NOMO-1 treated with dmso at 0.1 percent for 144 hours (cell line): ENCODE data around the gene TRIP6.
A peak's percentile ranks its signal among the peaks of the same experiment; 100 is the strongest.
"Not testable (repeated sequence)": the region's sequence is repeated elsewhere in the genome, so short reads cannot be mapped to it uniquely, and the experiment has no call there.

ENCODE experiments used
- DNase-seq: peaks from one replicate; lab custom pipeline; 2025; ENCODE audit not compliant: unreplicated experiment; lab: John Stamatoyannopoulos, UW

The TRIP6 gene

GRCh38 chr7:100837099-100837836 is 29.9 kb upstream of the TRIP6 start:
- peak; percentile 93 for DNase-seq

- DNase-seq = no peak
Measured at GRCh38 chr7:100839361-100839760, 27.8 kb upstream of the TRIP6 start.

DNA sequence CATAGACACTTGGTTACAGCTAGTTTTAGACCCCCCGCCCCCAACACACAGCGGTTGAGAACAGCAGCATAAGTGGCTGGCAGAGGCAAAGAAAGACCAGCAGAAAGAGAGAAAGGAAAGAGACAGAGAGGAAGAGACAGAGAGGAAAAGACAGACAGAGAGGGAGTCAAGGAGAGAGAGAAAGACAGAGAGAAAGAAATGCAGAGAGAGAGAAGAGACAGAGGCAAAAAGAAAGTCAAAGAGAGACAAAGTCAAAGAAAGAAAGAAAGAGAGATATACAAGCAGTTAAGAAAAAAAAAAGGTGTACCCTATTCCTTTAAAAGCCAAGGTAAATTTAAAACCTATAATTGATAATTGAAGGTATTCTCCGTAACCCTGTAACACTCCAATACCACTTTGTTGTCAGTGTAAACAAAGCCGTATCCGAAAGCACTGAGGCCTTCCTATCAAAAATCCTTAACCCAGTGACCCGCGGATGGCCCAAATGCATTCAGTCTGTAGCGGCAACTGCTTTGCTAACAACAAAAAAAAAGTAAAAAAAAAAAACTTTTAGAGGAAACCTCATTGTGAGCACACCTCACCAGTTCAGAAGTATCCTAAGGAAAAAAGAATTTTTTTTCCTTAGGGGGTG is 26.6 kb upstream of the TRIP6 start:
- DNase-seq = no peak

GRCh38 chr7:100847360-100847759 is 19.8 kb upstream of the TRIP6 start:
- no peak for DNase-seq

DNA sequence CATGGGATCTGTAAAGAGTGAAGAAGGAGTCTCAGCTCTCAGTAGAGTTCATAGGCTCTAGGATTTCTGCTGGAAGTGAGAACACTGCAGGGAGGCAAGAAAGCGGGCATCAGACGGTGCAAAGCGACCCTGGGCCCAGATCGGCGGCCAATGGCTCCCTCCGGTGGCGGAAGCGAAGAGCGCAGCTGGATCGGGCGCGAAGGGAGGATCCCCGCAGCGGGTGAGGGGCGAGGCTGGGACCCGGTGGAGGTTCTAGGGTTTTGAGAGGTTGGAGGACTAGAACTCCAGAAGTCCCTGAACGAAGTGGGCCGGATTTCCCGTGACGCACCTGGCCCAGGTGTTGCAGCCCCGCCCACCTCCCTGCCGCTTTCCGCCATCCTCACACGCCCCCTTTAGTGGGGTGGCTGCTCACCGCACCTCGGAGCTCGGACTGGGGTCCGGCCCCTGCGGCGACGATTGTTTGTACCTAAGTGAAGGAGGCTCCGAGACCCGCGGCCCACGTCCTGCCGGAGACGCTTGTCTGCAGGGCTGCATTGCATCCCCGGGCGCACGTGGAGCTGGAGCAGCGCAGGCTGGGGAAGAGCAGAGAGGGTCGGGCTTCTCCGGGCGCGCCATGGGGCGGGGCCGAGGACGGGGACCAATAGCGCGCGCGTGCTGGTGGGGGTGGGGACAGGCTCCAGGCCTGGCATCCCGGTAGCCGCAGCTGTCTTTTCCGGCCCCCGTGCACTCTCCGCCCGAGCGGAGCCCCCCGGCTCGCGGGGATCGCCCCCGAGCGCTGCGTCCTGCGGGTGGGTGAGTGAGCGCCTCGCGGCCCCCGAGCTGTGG is 14.9 kb upstream of the TRIP6 start, which contains the start of gene SLC12A9:
Gene SLC12A9, plus strand, starts transcription at position 666 of the 825 bp plus-strand sequence. CDS start 1,485 bp downstream, outside the sequence.
- DNase-seq = peak; percentile 95

GRCh38 chr7:100854146-100854895 is 12.9 kb upstream of the TRIP6 start:
- no peak for DNase-seq

DNA sequence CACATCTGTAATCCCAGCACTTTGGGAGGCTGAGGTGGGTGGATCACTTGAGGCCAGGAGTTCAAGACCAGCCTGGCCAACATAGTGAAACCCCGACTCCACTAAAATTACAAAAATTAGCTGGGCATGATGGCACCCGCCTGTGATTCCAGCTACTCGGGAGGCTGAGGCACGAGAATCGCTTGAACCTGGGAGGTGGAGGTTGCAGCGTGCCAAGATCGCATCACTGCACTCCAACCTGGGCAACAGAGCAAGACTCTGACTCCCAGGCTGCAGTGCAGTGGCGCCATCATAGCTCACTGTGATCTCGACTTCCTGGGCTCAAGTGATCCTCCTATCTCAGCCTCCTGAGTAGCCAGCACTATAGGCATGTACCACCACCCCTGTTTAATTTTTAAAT is 12.3 kb upstream of the TRIP6 start:
- not testable (repeated sequence) for DNase-seq

GRCh38 chr7:100855515-100855914 is 11.7 kb upstream of the TRIP6 start:
- DNase-seq = no peak

GRCh38 chr7:100856871-100857282 is 10.3 kb upstream of the TRIP6 start:
- DNase-seq = no peak

GRCh38 chr7:100859856-100860255 is 7.3 kb upstream of the TRIP6 start:
- DNase-seq = no peak

GRCh38 chr7:100860702-100861615 is 6.2 kb upstream of the TRIP6 start:
- no peak for DNase-seq

- DNase-seq = no peak
Measured at GRCh38 chr7:100861616-100861985, 5.6 kb upstream of the TRIP6 start.

- no peak for DNase-seq
Measured at GRCh38 chr7:100863406-100863950, 3.7 kb upstream of the TRIP6 start.

DNA sequence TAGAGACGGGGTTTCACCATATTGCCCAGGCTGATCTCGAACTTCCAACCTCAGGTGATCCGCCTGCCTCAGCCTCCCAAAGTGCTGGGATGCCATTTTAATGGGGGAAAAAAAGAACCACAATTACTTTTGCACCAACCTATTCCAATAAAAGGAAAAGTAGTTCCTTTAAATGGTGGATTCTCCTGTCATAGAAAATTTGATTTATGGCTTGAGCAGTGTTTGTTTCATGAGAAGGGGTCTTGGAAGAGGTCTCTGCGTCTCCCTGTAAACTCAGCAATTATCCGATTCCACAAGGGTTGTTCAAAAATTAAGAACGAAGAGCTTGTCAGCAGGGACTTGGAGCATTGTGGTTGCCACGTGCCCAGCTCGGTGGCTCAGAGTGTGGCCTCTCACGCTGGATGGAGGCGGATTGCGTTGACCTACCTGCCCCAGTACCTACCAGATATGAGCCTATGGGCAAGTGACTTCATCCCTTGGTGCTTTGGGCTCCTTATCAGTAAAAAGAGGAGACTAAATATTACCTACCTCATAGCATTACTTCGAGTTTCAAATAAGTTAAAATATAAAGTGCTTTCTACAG is 2.8 kb upstream of the TRIP6 start:
- no peak for DNase-seq

DNA sequence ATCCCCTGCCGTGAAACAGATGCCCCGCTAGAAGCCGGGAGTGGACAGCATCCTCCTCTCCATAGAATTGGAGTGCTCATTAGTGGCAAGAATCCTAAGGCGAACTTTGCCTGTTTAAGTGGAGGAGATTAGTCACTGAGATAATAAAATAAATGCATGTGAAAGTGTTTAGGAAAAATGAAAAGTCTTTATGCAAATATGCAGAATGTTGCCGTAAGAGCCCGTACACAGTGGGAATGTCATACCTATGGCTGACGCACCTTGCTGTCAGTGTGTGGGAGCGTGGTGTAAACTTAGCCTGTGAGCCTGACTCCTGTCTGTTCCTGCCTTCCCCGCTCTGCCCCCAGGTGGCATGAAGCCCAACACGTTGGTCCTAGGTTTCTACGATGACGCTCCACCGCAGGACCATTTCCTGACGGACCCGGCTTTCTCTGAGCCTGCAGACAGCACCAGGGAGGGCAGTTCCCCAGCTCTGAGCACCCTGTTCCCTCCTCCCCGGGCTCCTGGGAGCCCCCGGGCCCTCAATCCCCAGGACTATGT is 1.7 kb upstream of the TRIP6 start:
- no peak for DNase-seq

DNA sequence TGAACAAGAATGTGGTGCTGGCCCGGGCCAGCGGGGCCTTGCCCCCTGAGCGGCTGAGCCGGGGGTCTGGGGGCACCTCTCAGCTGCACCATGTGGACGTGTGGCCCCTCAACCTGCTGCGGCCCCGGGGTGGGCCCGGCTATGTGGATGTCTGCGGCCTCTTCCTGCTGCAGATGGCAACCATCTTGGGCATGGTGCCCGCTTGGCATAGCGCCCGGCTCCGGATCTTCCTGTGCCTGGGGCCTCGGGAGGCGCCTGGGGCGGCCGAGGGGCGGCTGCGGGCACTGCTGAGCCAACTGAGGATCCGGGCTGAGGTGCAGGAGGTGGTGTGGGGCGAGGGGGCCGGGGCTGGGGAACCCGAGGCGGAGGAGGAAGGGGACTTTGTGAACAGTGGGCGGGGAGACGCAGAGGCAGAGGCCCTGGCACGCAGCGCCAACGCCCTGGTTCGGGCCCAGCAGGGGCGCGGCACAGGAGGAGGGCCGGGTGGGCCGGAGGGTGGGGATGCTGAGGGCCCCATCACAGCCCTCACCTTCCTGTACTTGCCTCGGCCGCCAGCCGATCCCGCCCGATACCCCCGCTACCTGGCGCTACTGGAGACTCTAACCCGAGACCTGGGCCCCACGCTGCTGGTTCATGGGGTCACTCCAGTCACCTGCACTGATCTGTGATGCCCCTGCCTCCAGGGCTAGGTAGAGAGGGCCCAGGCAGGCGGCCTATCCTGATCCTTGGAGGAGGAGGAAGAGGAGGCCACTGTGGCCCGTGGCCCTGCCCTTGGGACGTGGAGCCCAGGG is 1.1 kb upstream of the TRIP6 start:
- DNase-seq = no peak

- DNase-seq = no peak
Measured at GRCh38 chr7:100866729-100867039, 503 bp upstream of the TRIP6 start.

DNA sequence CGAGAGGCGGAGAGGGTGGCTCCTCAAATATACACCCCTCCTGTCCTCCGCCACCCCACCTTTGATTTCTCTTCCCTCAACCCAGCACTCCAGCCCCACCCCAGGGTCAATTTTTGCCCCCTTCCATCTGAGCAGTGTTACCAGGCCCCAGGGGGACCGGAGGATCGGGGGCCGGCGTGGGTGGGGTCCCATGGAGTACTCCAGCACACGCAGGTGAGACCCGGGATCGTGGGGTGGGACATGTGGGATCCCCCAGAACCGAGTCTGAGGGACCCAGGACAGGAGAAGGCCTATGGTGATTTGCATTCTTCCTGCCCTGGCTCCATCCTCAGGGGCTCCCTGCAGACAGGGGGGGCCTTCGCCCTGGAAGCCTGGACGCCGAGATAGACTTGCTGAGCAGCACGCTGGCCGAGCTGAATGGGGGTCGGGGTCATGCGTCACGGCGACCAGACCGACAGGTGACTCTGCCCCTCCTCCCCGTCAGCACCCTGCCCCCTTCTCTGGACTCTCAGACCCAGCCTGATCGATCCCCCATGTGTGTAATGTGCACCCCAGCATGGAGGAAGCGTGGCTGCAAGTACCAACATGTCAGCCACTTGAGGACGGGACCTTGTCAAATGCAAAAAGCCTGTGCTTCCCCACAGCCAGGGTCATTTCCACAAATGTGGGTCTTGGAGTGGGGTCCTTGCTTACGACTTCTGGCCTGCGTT is 744 bp downstream of the TRIP6 start:
- DNase-seq = no peak
